Endothelial cell of umbilical vein (primary cell): ENCODE results near the gene PARP16.

Experiments
- MAX ChIP-seq: IDR thresholded peaks from 2 replicates; pipeline ENCODE4 v1.6.1; 2011; ENCODE audit not compliant: insufficient read depth, insufficient read length
- POLR2A ChIP-seq: IDR thresholded peaks from 2 replicates; pipeline ENCODE4 v1.6.1; 2012; ENCODE audit warnings: low read depth, mild to moderate bottlenecking, control low read depth, low read length
- TF ChIP-seq, protein P1 (sequence below), 2 donors: IDR thresholded peaks; 1 replicate in 1 of 2; 2 replicates in 1 of 2; pipeline ENCODE4 v1.5.1; 2011; ENCODE audit warnings: low read length in 2 of 2, mild to moderate bottlenecking in 2 of 2, moderate library complexity in 2 of 2, control low read depth in 1 of 2, inconsistent platforms in 1 of 2, low read depth in 1 of 2; ENCODE audit not compliant: insufficient read depth in 1 of 2; ENCODE audit errors: extremely low read depth in 1 of 2

DNA sequence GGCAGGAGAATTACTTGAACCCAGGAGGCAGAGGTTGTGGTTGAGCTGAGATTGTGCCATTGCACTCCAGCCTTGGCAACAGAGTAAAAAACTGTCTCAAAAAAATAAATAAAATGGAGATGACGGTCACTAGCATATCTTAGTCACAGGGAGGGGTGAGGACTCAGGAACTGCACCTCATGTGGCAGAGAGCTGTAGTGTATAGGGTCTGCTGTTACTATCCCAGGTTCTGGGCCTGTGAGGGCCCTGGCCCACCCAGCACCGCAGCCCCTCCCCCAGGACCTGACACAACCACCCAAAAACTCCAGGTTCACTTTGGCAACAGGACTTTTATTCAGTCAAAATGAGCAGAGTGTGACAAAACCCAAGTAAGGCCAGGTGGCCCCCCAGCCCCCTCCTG, 40.1 kb upstream of the PARP16 start:
- TF ChIP-seq, protein P1, sequence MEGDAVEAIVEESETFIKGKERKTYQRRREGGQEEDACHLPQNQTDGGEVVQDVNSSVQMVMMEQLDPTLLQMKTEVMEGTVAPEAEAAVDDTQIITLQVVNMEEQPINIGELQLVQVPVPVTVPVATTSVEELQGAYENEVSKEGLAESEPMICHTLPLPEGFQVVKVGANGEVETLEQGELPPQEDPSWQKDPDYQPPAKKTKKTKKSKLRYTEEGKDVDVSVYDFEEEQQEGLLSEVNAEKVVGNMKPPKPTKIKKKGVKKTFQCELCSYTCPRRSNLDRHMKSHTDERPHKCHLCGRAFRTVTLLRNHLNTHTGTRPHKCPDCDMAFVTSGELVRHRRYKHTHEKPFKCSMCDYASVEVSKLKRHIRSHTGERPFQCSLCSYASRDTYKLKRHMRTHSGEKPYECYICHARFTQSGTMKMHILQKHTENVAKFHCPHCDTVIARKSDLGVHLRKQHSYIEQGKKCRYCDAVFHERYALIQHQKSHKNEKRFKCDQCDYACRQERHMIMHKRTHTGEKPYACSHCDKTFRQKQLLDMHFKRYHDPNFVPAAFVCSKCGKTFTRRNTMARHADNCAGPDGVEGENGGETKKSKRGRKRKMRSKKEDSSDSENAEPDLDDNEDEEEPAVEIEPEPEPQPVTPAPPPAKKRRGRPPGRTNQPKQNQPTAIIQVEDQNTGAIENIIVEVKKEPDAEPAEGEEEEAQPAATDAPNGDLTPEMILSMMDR (IDR thresholded peaks at IDR 0.05; ENCODE audit: extremely low read depth in 1 of 2, insufficient read depth in 1 of 2, low read depth in 1 of 2, low read length in 2 of 2): no peak
- TF ChIP-seq POLR2A: no peak
- TF ChIP-seq MAX: no peak
